GM12878 (cell line): ENCODE data around the gene SYN1. TPM values are rescaled to one million over a fixed set of nuclear protein-coding genes. Genes with fewer than 3 reads are reported as not detected.
A peak's percentile ranks its signal among the peaks of the same experiment; 100 is the strongest.

Source experiments
- ATF7 ChIP-seq: fragments of 450-650 bp; IDR thresholded peaks from 2 replicates; pipeline ENCODE4 v1.6.1; 2016; ENCODE audit warnings: low read depth, mild to moderate bottlenecking
- BCL11A ChIP-seq: IDR thresholded peaks from 2 replicates; pipeline ENCODE4 v1.6.1; 2011; ENCODE audit warnings: low read depth, low read length
- CREB1 ChIP-seq: IDR thresholded peaks from 2 replicates; pipeline ENCODE4 v1.6.1; 2012; ENCODE audit warnings: low read depth, mild to moderate bottlenecking, inconsistent platforms
- EED ChIP-seq: sonication (generic); IDR thresholded peaks from 2 replicates; pipeline ENCODE4 v1.6.1; 2016; ENCODE audit warnings: antibody characterized with exemption, low read depth
- FOXK2 ChIP-seq: fragments of 450-650 bp; IDR thresholded peaks from 2 replicates; pipeline ENCODE4 v1.6.1; 2017; ENCODE audit warnings: mild to moderate bottlenecking, moderate library complexity
- HSF1 ChIP-seq: fragments of 150-350 bp; IDR thresholded peaks from 2 replicates; pipeline ENCODE4 v1.6.1; 2014; ENCODE audit warnings: mild to moderate bottlenecking, low read depth, low read length
- IRF3 ChIP-seq: fragments of 450-650 bp; IDR thresholded peaks from 2 replicates; pipeline ENCODE4 v1.6.1; 2014; ENCODE audit warnings: mild to moderate bottlenecking
- NFYB ChIP-seq: IDR thresholded peaks from 2 replicates; pipeline ENCODE4 v1.6.1; 2011; ENCODE audit warnings: low read depth, mild to moderate bottlenecking, low read length, improper control_type of control experiment, moderate library complexity; ENCODE audit not compliant: insufficient read depth
- RUNX3 ChIP-seq: IDR thresholded peaks from 2 replicates; pipeline ENCODE4 v1.6.1; 2012; ENCODE audit warnings: low read length, inconsistent platforms
- polyA plus RNA-seq, 11 experiments: library from polyadenylated mRNA; depleted of rRNA in 4 of 11; unstranded in 6 of 11; stranded (reverse) in 5 of 11; fragments of >200 nt; fragmentation: Nextera tagmentation in 4 of 11; fragmentation: Illumina TruSeq in 1 of 11; extraction: Ambion mirVana in 4 of 11; extraction: Trizol in 1 of 11; gene quantifications; 1 replicate in 1 of 11; 2 replicates in 10 of 11; pipeline versions ENCODE4 v1.2.1 to v1.2.3, GENCODE V29; 2011 to 2016; ENCODE audit warnings: inconsistent platforms in 2 of 11, missing spikeins in 2 of 11, low read depth in 1 of 11
- total RNA-seq, 4 experiments: library from RNA; depleted of rRNA in 3 of 4; stranded (reverse); fragments of >200 nt in 3 of 4; fragmentation: Illumina TruSeq in 1 of 4; extraction: Trizol in 1 of 4; gene quantifications; 2 replicates each; pipeline versions ENCODE4 v1.2.1 to v1.2.3, GENCODE V29; 2013 to 2021
- TF ChIP-seq, protein P1 (sequence below): fragments of 450-650 bp; IDR thresholded peaks from 2 replicates; pipeline ENCODE4 v1.6.1; 2016; ENCODE audit warnings: mild to moderate bottlenecking, moderate library complexity, borderline replicate concordance

The SYN1 gene
- total and polyA plus RNA-seq, 10 of the 15 experiments (the other 5 are each of a cell fraction or from before 2014, with no cell fraction given), result 0.09 to 0.57 (median 0.16) TPM; not detected in 3

- TF ChIP-seq HSF1 (no peak), RUNX3 (peak; percentile 34; the same call in 1 of the 2 replicates), EED (no peak), FOXK2 (peak; percentile 96), ATF7 (peak; percentile 98), CREB1 (peak; percentile 70), BCL11A (no peak), NFYB (peak; percentile 97), IRF3 (peak; percentile 83)
- TF ChIP-seq, protein P1, sequence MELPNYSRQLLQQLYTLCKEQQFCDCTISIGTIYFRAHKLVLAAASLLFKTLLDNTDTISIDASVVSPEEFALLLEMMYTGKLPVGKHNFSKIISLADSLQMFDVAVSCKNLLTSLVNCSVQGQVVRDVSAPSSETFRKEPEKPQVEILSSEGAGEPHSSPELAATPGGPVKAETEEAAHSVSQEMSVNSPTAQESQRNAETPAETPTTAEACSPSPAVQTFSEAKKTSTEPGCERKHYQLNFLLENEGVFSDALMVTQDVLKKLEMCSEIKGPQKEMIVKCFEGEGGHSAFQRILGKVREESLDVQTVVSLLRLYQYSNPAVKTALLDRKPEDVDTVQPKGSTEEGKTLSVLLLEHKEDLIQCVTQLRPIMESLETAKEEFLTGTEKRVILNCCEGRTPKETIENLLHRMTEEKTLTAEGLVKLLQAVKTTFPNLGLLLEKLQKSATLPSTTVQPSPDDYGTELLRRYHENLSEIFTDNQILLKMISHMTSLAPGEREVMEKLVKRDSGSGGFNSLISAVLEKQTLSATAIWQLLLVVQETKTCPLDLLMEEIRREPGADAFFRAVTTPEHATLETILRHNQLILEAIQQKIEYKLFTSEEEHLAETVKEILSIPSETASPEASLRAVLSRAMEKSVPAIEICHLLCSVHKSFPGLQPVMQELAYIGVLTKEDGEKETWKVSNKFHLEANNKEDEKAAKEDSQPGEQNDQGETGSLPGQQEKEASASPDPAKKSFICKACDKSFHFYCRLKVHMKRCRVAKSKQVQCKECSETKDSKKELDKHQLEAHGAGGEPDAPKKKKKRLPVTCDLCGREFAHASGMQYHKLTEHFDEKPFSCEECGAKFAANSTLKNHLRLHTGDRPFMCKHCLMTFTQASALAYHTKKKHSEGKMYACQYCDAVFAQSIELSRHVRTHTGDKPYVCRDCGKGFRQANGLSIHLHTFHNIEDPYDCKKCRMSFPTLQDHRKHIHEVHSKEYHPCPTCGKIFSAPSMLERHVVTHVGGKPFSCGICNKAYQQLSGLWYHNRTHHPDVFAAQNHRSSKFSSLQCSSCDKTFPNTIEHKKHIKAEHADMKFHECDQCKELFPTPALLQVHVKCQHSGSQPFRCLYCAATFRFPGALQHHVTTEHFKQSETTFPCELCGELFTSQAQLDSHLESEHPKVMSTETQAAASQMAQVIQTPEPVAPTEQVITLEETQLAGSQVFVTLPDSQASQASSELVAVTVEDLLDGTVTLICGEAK, result peak; percentile 40; the same call in 1 of the 2 replicates
Observed at GRCh38 chrX:47560934-47561658, 58.6 kb downstream of the SYN1 start, which contains the start of gene ARAF (continued).
